Activated T-helper 1 cell treated with Interleukin-2 at 50 U/mL for 16 hours (primary cell): ENCODE results near the gene CDH26.
"Not testable (repeated sequence)": the region's sequence is repeated elsewhere in the genome, so short reads cannot be mapped to it uniquely, and the experiment has no call there.

Experiments used
- DNase-seq: peaks from one replicate; pipeline ENCODE4 v3.0.0-alpha.2; 2020; ENCODE audit warnings: low read depth

The CDH26 gene

GRCh38 chr20:59940956-59941294 is 17.3 kb upstream of the CDH26 start:
- DNase-seq = no peak

GRCh38 chr20:59942245-59942644 is 16.0 kb upstream of the CDH26 start:
- DNase-seq = no peak

GRCh38 chr20:59944726-59945125 is 13.5 kb upstream of the CDH26 start:
- DNase-seq = no peak

GRCh38 chr20:59945175-59945574 is 13.0 kb upstream of the CDH26 start:
- no peak for DNase-seq

GRCh38 chr20:59945731-59946130 is 12.5 kb upstream of the CDH26 start:
- DNase-seq = no peak

- no peak for DNase-seq
These were observed 10.8 kb upstream of the CDH26 start for GRCh38 chr20:59947376-59947775.

GRCh38 chr20:59948212-59948611 is 10.0 kb upstream of the CDH26 start:
- no peak for DNase-seq

GRCh38 chr20:59948828-59949720 is 9.1 kb upstream of the CDH26 start:
- no peak for DNase-seq

- no peak for DNase-seq
These were observed 8.3 kb upstream of the CDH26 start for GRCh38 chr20:59949911-59950310.

GRCh38 chr20:59954718-59955117 is 3.5 kb upstream of the CDH26 start:
- DNase-seq = no peak

GRCh38 chr20:59955131-59955796 is 3.0 kb upstream of the CDH26 start:
- DNase-seq = no peak

GRCh38 chr20:59957568-59957967 is 655 bp upstream of the CDH26 start:
- not testable (repeated sequence) for DNase-seq

- DNase-seq = no peak
These were observed 403 bp downstream of the CDH26 start for GRCh38 chr20:59958626-59959025.

- no peak for DNase-seq
These were observed 3.2 kb downstream of the CDH26 start for GRCh38 chr20:59961423-59961822.

- no peak for DNase-seq
These were observed 3.9 kb downstream of the CDH26 start for GRCh38 chr20:59962155-59962554.

- no peak for DNase-seq
These were observed 8.2 kb downstream of the CDH26 start for GRCh38 chr20:59966428-59966827.

GRCh38 chr20:59971428-59971827 is 13.2 kb downstream of the CDH26 start:
- no peak for DNase-seq

GRCh38 chr20:59972037-59972801 is 14.0 kb downstream of the CDH26 start:
- DNase-seq = no peak

- DNase-seq = no peak
These were observed 18.0 kb downstream of the CDH26 start for GRCh38 chr20:59976156-59976782.

GRCh38 chr20:59977086-59977485 is 18.9 kb downstream of the CDH26 start:
- no peak for DNase-seq

GRCh38 chr20:59983076-59983475 is 24.9 kb downstream of the CDH26 start:
- DNase-seq = no peak

- DNase-seq = no peak
These were observed 26.3 kb downstream of the CDH26 start for GRCh38 chr20:59984541-59984940.
